Stomach (tissue), 19 donors: ENCODE data around the gene PCDHB10. TPM values are rescaled to one million over a fixed set of nuclear protein-coding genes. Genes with fewer than 3 reads are reported as not detected.

Source experiments
- DNase-seq, 2 donors: peaks; one replicate each; pipeline versions ENCODE4 v3.0.0 to v3.0.0-alpha.2; 2013 to 2019
- H3K27ac ChIP-seq, 5 donors: fragments of 200-600 bp in 4 of 5; sonication (generic) in 4 of 5; one replicate each; pipeline ENCODE4 v1.5.1; 2013 to 2019; ENCODE audit warnings: mild to moderate bottlenecking in 1 of 5, moderate library complexity in 1 of 5
- H3K27me3 ChIP-seq, 3 donors: fragments of 200-600 bp; sonication (generic); one replicate each; pipeline ENCODE4 v1.5.1; 2017 to 2019; ENCODE audit warnings: mixed run types in 1 of 3
- H3K36me3 ChIP-seq, 4 donors: fragments of 200-600 bp; sonication (generic); 1 replicate in 3 of 4; 2 replicates in 1 of 4; pipeline ENCODE4 v1.5.1; 2016 to 2019
- H3K4me1 ChIP-seq, 4 donors: fragments of 200-600 bp; sonication (generic); one replicate each; pipeline ENCODE4 v1.5.1; 2016 to 2019
- H3K4me3 ChIP-seq, 4 donors: fragments of 200-600 bp; sonication (generic) in 3 of 4; one replicate each; pipeline ENCODE4 v1.5.1; 2016 to 2019; ENCODE audit warnings: mild to moderate bottlenecking in 1 of 4
- H3K9me3 ChIP-seq, 4 donors: fragments of 200-600 bp; sonication (generic); one replicate each; pipeline ENCODE4 v1.5.1; 2016 to 2019
- EP300 ChIP-seq: sonication (generic); formaldehyde crosslinking; IDR thresholded peaks from one replicate; pipeline ENCODE4 v1.6.1; 2017; ENCODE audit warnings: antibody characterized with exemption
- POLR2A ChIP-seq, 4 donors: fragments of 450-650 bp; IDR thresholded peaks; one replicate each; pipeline ENCODE4 v1.6.1; 2016; ENCODE audit warnings: antibody characterized with exemption in 4 of 4, control low read depth in 2 of 4, mild to moderate bottlenecking in 1 of 4, moderate library complexity in 1 of 4
- POLR2AphosphoS5 ChIP-seq, 3 donors: sonication (generic); formaldehyde crosslinking; IDR thresholded peaks; one replicate each; pipeline ENCODE4 v1.6.1; 2016; ENCODE audit warnings: antibody characterized with exemption in 3 of 3
- WGBS, 5 donors: extraction: QIAGEN DNeasy Blood & Tissue Kit in 3 of 5; methylation state at CpG; one replicate each; pipeline versions ENCODE4 v1.1.5 to v1.1.7; 2013 to 2018; 5-methylcytosine and 5-hydroxymethylcytosine counted together
- intact Hi-C: fragments of 100-400 bp; cut with DNase I; formaldehyde crosslinking; loops from one replicate; pipeline ENCODE4 v1.15.1; 2023; ENCODE audit warnings: low total_unique reads
- long read RNA-seq, 10 donors: transcript quantifications; one replicate each; lab custom pipeline, GENCODE V29; 2026
- polyA plus RNA-seq, 3 donors: library from polyadenylated mRNA; stranded (reverse); fragments of 200-250 nt; gene quantifications; one replicate each; pipeline ENCODE4 v1.2.3, GENCODE V29; 2013
- total RNA-seq, 5 donors: library from RNA; depleted of rRNA; stranded (reverse); fragments of >200 nt; gene quantifications; one replicate each; pipeline versions ENCODE4 v1.1.0 to v1.2.3, GENCODE V29; 2014 to 2016
- TF ChIP-seq, protein P1 (sequence below), 7 experiments: fragments of 450-650 bp in 4 of 7; fragments of 200-600 bp in 3 of 7; sonication (generic) in 3 of 7; IDR thresholded peaks; one replicate each; pipeline ENCODE4 v1.5.1; 2016 to 2019; ENCODE audit warnings: antibody characterized with exemption in 7 of 7, control low read depth in 2 of 7, mild to moderate bottlenecking in 1 of 7
- donor health status: healthy with polysubstance abuse.
- donor health status: Bipolar disorder and iron deficiency.
- donor health status: healthy.

Gene PCDHB10
- 10 to 100 TPM in 1 of 5 donors, 1 to 10 TPM in 3, under 1 TPM in 1; 0.58 to 18.3 (median 2.3) TPM for total RNA-seq
- polyA plus RNA-seq, result under 1 TPM; 0.12 to 0.40 (median 0.15) TPM
- long read RNA-seq, donor 1, partial matches to known transcripts, result 0 of 2 reads
- long read RNA-seq, donor 1, other reads (novel, unspliced or antisense), result 0 of 2 reads
- long read RNA-seq, donor 2, partial matches to known transcripts, result 0 of 1 reads
- long read RNA-seq, donor 2, other reads (novel, unspliced or antisense), result 0 of 1 reads
- long read RNA-seq, donor 3, partial matches to known transcripts, result 0 of 1 reads
- long read RNA-seq, donor 3, other reads (novel, unspliced or antisense), result 0 of 1 reads
- long read RNA-seq, donor 4, result 0 reads
- long read RNA-seq, donor 5, transcript PCDHB10-201 (1 exons, 3,290 nt), result major isoform, 5 of 5 reads
- long read RNA-seq, donor 5, partial matches to known transcripts, result 0 of 5 reads
- long read RNA-seq, donor 5, other reads (novel, unspliced or antisense), result 0 of 5 reads
- long read RNA-seq, donor 6, partial matches to known transcripts, result 0 of 4 reads
- long read RNA-seq, donor 6, other reads (novel, unspliced or antisense), result 0 of 4 reads
- long read RNA-seq, donor 7, transcript PCDHB10-201 (1 exons, 3,290 nt), result major isoform, 7 of 7 reads
- long read RNA-seq, donor 7, partial matches to known transcripts, result 0 of 7 reads
- long read RNA-seq, donor 7, other reads (novel, unspliced or antisense), result 0 of 7 reads
- long read RNA-seq, donor 8, partial matches to known transcripts, result 0 of 4 reads
- long read RNA-seq, donor 8, other reads (novel, unspliced or antisense), result 0 of 4 reads
- long read RNA-seq, donor 9, transcript PCDHB10-201 (1 exons, 3,290 nt), result major isoform, 5 of 5 reads
- long read RNA-seq, donor 9, partial matches to known transcripts, result 0 of 5 reads
- long read RNA-seq, donor 9, other reads (novel, unspliced or antisense), result 0 of 5 reads
- long read RNA-seq, donor 10, partial matches to known transcripts, result 0 of 2 reads
- long read RNA-seq, donor 10, other reads (novel, unspliced or antisense), result 0 of 2 reads

DNA sequence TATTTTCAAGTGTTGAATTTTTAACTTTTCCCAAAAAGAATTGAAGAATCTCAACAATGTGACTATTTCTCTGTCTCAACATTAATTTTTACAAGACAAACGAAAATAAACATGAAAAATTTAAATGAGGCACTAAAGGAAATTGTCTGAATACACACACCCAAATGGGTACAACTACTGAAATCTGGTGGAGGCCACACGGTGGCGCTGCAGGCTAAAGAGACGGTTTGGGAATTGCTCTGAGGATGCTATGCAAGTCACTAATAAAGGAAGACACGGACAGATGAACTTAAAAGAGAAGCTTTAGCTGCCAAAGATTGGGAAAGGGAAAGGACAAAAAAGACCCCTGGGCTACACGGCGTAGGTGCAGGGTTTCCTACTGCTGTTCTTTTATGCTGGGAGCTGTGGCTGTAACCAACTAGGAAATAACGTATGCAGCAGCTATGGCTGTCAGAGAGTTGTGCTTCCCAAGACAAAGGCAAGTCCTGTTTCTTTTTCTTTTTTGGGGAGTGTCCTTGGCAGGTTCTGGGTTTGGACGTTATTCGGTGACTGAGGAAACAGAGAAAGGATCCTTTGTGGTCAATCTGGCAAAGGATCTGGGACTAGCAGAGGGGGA is at the start of gene PCDHB10:
PCDHB10 (plus strand) TSS at position 244 of the 616 bp plus-strand sequence; CDS start at position 444, 200 bp downstream.
- intact Hi-C loops, result no loop called here
- Histone ChIP-seq H3K9me3 (peaks cover 11 to 87% (median 78%) of the 10 kb centered on the region in 4 donors), H3K27me3 (peaks cover 0 to 42% (median 3%) of the 10 kb centered on the region in 3 donors), H3K27ac (no peak within 1 kb of the TSS), H3K4me3 (no peak within 1 kb of the TSS), H3K4me1 (no peaks in the 10 kb centered on the region), H3K36me3 (no peaks in the 10 kb centered on the region)
- peak in 1 of 2 donors; percentile 37 for DNase-seq
- TF ChIP-seq POLR2A (IDR thresholded peaks at IDR 0.05), result no peak
- TF ChIP-seq, protein P1, sequence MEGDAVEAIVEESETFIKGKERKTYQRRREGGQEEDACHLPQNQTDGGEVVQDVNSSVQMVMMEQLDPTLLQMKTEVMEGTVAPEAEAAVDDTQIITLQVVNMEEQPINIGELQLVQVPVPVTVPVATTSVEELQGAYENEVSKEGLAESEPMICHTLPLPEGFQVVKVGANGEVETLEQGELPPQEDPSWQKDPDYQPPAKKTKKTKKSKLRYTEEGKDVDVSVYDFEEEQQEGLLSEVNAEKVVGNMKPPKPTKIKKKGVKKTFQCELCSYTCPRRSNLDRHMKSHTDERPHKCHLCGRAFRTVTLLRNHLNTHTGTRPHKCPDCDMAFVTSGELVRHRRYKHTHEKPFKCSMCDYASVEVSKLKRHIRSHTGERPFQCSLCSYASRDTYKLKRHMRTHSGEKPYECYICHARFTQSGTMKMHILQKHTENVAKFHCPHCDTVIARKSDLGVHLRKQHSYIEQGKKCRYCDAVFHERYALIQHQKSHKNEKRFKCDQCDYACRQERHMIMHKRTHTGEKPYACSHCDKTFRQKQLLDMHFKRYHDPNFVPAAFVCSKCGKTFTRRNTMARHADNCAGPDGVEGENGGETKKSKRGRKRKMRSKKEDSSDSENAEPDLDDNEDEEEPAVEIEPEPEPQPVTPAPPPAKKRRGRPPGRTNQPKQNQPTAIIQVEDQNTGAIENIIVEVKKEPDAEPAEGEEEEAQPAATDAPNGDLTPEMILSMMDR (IDR thresholded peaks at IDR 0.05), result peak in 1 of 7 experiments; percentile 11
- WGBS, 5 donors, result 7 to 12% (median 10%) methylated on average over 10 of the region's 10 CpGs

DNA sequence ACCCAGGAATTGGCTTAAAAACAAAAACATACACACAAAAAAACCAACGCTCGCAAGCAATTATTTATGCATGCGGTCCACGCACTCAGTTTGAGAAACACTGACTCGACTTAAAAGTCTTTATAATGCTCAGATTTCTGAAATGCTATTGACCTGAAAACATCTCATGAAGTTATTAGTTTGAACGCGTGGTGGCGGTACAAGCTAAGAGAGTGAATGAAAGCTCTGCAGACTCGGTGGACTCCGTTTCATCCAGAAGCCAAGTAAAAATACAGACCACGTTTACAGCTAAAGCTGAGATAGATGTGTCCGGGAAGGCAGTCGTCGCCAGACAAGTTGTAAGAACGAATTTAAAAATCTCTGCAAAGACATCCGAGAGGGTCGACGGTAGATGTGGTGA is 42.3 kb upstream of the PCDHB10 start, which contains the start of gene PCDHB6:
PCDHB6 (plus strand) TSS at position 246 of the 400 bp plus-strand sequence. CDS start 201 bp downstream, outside the sequence.
- Histone ChIP-seq H3K36me3 (no peaks in the 10 kb centered on the region), H3K4me3 (no peak within 1 kb of the TSS), H3K4me1 (no peaks in the 10 kb centered on the region), H3K9me3 (peaks cover 0 to 80% (median 58%) of the 10 kb centered on the region in 4 donors), H3K27ac (no peak within 1 kb of the TSS), H3K27me3 (peaks cover 0 to 35% (median 0%) of the 10 kb centered on the region in 3 donors)
- intact Hi-C loops, result no loop called here
- WGBS, 5 donors, result 12 to 22% (median 19%) methylated on average over 18 of the region's 18 CpGs
- TF ChIP-seq POLR2AphosphoS5 (IDR thresholded peaks at IDR 0.05) (no peak), POLR2A (IDR thresholded peaks at IDR 0.05) (no peak), EP300 (no peak)
- TF ChIP-seq, protein P1 (IDR thresholded peaks at IDR 0.05), result no peak
- DNase-seq, result peak in 1 of 2 donors; percentile 27

DNA sequence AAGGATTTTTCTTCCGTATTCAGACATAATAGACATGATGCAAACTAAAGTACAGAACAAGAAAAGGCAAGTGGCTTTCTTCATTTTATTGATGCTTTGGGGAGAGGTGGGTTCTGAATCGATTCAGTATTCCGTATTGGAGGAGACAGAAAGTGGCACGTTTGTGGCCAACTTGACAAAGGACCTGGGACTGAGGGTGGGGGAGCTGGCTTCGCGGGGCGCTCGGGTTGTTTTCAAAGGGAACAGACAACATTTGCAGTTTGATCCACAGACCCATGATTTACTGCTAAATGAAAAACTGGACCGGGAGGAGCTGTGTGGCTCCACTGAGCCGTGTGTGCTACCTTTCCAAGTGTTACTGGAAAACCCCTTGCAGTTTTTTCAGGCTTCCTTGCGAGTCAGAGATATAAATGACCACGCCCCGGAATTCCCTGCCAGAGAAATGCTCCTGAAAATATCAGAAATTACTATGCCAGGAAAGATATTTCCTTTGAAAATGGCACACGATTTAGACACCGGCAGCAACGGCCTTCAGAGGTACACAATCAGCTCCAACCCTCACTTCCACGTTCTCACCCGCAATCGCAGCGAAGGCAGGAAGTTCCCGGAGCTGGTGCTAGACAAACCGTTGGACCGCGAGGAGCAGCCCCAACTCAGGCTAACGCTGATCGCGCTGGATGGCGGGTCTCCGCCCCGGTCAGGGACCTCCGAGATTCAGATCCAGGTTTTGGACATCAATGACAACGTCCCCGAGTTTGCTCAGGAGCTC is 41.7 kb upstream of the PCDHB10 start:
- Histone ChIP-seq H3K4me3 (no peak overlapping the region), H3K27ac (no peak overlapping the region), H3K9me3 (peaks cover 0 to 83% (median 61%) of the 10 kb centered on the region in 4 donors), H3K36me3 (no peaks in the 10 kb centered on the region), H3K4me1 (no peaks in the 10 kb centered on the region), H3K27me3 (peaks cover 0 to 38% (median 0%) of the 10 kb centered on the region in 3 donors)
- no peak for TF ChIP-seq POLR2A (IDR thresholded peaks at IDR 0.05)
- TF ChIP-seq EP300, result no peak
- no peak for TF ChIP-seq POLR2AphosphoS5 (IDR thresholded peaks at IDR 0.05)
- TF ChIP-seq, protein P1 (IDR thresholded peaks at IDR 0.05), result no peak
- WGBS, 5 donors, result 36 to 58% (median 45%) methylated on average over 18 to 33 of the region's 33 CpGs
- no peak for DNase-seq
- intact Hi-C loops, result no loop called here
